HL-60 (cell line): ENCODE measurements around the gene MEG3.
"Not testable (repeated sequence)": the region's sequence is repeated elsewhere in the genome, so short reads cannot be mapped to it uniquely, and the experiment has no call there.

Experiments
- DNase-seq, 2 experiments: peaks; one replicate each; pipeline ENCODE4 v3.0.0-alpha.2; 2010 to 2020; ENCODE audit warnings: low read depth in 1 of 2, low spot score in 1 of 2
- H3K27ac ChIP-seq: fragments of 250-450 bp; sonication (Bioruptor Pico); replicated peaks from 2 replicates; pipeline ENCODE4 v1.5.1; 2020; ENCODE audit warnings: mild to moderate bottlenecking, moderate library complexity
- H3K27me3 ChIP-seq: fragments of 250-450 bp; sonication (Bioruptor Pico); 2 replicates; pipeline ENCODE4 v1.5.1; 2021; ENCODE audit warnings: mild to moderate bottlenecking, moderate library complexity; ENCODE audit not compliant: insufficient read depth, poor library complexity, severe bottlenecking
- H3K4me3 ChIP-seq: replicated peaks from 2 replicates; pipeline ENCODE4 v1.5.1; 2011; ENCODE audit warnings: mild to moderate bottlenecking, control low read depth, low read length; ENCODE audit not compliant: insufficient read depth
- GABPA ChIP-seq: IDR thresholded peaks from 2 replicates; pipeline ENCODE4 v1.6.1; 2012; ENCODE audit warnings: low read depth
- POLR2AphosphoS5 ChIP-seq: IDR thresholded peaks from 2 replicates; pipeline ENCODE4 v1.6.1; 2012; ENCODE audit warnings: low read depth
- REST ChIP-seq: IDR thresholded peaks from 2 replicates; pipeline ENCODE4 v1.6.1; 2012; ENCODE audit warnings: low read depth; ENCODE audit not compliant: insufficient replicate concordance
- SPI1 ChIP-seq: IDR thresholded peaks from 2 replicates; pipeline ENCODE4 v1.6.1; 2012; ENCODE audit warnings: low read depth, mild to moderate bottlenecking, borderline replicate concordance
- TF ChIP-seq, protein P1 (sequence below): IDR thresholded peaks from one replicate; pipeline ENCODE4 v1.5.1; 2011; ENCODE audit warnings: low read length, control low read depth, inconsistent platforms; ENCODE audit not compliant: insufficient read depth

Gene MEG3

DNA sequence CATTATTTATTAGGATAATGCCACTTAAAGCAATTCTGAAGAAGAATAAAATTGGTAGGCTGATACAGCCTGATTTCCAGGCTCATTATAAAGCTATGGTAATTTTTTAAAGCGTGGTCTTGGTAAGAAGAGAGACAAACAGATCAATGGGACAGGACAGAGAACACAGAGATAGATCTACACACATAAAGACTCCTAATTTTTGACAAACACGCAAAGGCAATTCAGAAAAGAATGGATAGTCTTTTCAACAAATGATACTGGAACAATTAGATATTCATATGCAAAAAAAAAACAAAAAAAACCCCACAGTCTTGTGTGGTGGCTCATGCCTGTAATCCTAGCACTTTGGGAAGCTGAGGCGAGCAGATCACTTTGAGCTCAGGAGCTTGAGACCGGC is 25.9 kb upstream of the MEG3 start:
- Histone ChIP-seq H3K27ac (no peak overlapping the region), H3K4me3 (no peak overlapping the region), H3K27me3 (no peaks in the 10 kb centered on the region)
- DNase-seq = no peak
- TF ChIP-seq SPI1 (no peak), GABPA (no peak), POLR2AphosphoS5 (no peak)

DNA sequence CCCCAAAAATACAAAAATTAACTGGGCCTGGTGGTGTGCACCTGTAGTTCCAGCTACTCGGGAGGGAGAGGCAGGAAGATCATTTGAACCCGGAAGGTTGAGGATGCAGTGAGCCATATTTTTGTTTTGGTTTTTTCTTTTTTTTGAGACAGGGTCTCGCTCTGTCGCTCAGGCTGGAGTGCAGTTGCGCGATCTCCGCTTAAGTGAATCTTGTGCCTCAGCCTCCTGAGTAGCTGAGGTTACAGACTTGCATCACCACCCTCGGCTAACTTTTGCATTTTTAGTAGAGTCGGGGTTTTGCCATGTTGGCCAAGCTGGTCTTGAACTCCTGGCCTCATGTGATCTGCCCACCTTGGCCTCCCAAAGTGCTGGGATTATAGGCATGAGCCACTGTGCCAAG is 24.5 kb upstream of the MEG3 start:
- H3K4me3 ChIP-seq, H3K27ac ChIP-seq, H3K27me3 ChIP-seq, DNase-seq: not testable (repeated sequence)

DNA sequence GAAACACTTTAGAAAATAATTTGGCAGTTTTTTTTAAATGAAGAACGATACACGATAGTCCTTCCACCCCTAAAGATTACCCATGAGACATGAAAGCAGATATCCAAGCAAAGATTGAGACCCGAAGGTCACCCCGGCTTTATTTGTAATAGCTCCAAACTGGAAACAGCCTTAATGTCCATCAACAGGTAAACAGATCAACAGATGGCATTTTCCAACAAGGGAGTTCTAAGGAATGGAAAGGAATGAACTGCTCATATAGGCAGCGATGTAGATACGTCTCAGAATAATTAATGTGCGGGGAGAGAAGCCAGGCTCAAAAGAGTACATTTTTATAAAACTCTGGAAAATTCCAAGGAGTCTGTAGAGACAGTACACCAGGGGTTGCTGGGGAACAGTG is 23.7 kb upstream of the MEG3 start:
- TF ChIP-seq POLR2AphosphoS5 (no peak), GABPA (no peak), SPI1 (no peak), REST (no peak)
- TF ChIP-seq, protein P1, sequence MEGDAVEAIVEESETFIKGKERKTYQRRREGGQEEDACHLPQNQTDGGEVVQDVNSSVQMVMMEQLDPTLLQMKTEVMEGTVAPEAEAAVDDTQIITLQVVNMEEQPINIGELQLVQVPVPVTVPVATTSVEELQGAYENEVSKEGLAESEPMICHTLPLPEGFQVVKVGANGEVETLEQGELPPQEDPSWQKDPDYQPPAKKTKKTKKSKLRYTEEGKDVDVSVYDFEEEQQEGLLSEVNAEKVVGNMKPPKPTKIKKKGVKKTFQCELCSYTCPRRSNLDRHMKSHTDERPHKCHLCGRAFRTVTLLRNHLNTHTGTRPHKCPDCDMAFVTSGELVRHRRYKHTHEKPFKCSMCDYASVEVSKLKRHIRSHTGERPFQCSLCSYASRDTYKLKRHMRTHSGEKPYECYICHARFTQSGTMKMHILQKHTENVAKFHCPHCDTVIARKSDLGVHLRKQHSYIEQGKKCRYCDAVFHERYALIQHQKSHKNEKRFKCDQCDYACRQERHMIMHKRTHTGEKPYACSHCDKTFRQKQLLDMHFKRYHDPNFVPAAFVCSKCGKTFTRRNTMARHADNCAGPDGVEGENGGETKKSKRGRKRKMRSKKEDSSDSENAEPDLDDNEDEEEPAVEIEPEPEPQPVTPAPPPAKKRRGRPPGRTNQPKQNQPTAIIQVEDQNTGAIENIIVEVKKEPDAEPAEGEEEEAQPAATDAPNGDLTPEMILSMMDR = no peak
- H3K4me3 ChIP-seq = no peak overlapping the region
- no peak overlapping the region for H3K27ac ChIP-seq
- no peaks in the 10 kb centered on the region for H3K27me3 ChIP-seq
- DNase-seq = no peak

DNA sequence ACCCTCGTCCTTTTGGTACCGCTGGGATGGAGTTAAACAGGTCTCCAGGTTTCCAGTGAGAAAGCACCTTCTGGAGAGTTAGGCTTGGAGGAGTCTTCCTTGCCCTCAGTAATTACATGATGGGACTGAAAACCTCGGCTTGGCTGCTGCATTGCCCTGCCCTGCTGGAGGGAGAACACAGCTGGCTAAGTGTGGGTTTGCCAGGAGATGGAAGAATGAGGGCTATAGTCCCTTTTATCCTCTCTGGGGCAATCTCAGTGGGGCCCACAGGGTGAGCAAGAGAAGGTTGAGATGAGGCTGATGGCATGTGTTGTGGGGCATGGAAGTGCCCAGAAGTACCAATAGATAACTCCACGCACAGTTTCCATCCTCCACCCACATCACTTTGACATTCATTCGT is 23.2 kb upstream of the MEG3 start:
- H3K27me3 ChIP-seq = no peaks in the 10 kb centered on the region
- TF ChIP-seq REST (no peak), SPI1 (no peak), POLR2AphosphoS5 (no peak), GABPA (no peak)
- TF ChIP-seq, protein P1 = no peak
- H3K4me3 ChIP-seq = no peak overlapping the region
- no peak overlapping the region for H3K27ac ChIP-seq
- DNase-seq = no peak

- H3K4me3 ChIP-seq = no peak overlapping the region
- TF ChIP-seq GABPA = no peak
- TF ChIP-seq REST = no peak
- no peak for TF ChIP-seq POLR2AphosphoS5
- TF ChIP-seq SPI1 = no peak
- TF ChIP-seq, protein P1 = no peak
- H3K27me3 ChIP-seq = no peaks in the 10 kb centered on the region
- no peak for DNase-seq
- no peak overlapping the region for H3K27ac ChIP-seq
Measured at GRCh38 chr14:100803226-100803625, 22.7 kb upstream of the MEG3 start.
